ENCODE results near the gene CST9L.

CST9L gene

DNA sequence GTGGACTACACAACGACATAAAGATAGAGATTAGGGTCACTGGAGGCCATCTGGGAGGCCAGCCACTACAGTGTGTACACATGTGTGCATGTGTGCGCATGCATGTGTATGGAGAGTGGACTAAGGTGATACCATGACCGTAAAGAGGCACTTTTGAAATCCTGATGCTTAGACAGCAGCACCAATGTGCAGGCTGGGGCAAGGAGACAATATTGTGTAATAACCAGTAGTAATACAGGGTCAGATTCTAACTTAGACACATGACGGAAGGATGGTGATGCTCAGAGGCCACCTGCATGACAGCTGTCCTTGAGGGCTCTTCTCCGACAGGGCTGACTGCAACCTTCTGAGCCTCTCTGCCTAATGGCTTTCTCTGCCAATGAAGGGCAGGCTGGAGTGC, 25.5 kb downstream of the CST9L start:
- DNase-seq: no peak

DNA sequence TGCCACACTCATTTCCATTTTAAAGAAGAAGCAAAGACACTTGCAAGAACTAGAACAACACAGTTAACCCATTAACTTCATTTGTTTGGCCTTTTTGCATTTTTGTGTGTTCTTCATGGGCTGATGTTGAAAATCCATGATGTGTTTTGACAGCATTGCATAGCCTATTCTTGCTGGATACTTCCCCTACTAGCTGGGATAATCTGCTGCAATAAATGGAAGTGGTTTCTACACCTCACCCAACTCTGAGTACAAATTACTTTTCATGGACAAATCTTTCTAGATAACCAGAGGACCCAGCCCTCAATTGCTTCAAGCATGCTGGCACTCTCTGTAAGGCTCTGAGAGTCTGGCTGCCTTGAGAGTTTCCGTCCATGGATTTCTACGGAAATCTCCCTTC, 26.5 kb downstream of the CST9L start:
- DNase-seq: no peak

DNA sequence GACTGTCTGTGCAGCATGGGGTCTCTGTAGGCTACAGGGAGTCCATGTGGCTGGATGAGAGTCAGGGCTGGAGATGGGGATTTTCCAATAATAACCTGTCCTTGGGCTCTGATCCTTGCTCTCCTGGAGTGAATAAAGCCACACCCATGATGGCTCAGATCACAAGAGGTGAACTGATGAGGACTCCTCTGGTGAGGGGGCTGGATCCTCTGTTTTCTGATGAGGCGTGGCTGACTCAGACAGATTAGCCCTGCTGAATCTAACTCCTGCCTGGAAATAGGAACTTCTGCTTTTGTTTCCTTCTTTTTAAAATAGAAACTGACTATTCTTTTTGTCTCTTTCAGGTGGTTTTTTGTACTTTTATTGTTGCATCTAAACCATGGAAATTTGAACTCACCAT, 27.0 kb downstream of the CST9L start:
- peak; percentile 60 for DNase-seq

DNA sequence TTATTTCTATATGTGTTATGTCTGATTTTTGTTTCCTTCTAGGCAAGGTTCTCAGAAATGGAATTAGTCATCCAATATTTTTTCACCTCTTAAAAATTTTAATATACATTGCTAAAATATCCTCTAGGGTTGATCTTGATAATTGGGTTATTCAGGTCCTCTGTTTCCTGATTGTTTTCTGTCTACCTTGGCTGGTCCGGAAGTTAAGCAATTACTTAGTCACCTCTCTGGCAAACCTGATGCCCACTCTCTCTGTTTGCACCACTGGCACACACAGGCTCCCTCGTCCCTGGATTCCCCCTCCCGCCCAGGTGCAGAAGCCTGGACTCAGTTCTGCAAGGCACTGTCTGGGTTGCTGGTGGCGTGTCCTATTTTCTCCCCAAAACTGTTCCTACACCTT, 27.7 kb downstream of the CST9L start:
- no peak for DNase-seq

DNA sequence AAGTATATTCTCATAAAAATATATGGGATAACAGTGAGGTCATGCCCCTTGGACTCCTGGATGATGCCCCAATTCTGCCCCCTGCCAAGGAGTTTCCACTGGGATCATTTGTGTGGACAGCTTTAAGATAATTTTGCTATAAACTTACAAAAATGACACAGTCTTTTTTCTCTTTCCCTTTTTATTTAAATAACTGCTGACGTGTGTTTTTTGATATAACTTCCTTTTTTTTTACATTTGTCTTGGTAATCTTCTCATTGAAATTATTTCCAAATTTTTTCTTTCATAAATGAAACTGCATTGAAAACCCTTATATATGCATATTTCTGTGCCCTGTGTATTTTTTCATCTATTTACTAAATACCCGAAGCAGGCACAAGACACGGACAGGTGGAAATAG, 31.3 kb downstream of the CST9L start:
- DNase-seq: no peak

DNA sequence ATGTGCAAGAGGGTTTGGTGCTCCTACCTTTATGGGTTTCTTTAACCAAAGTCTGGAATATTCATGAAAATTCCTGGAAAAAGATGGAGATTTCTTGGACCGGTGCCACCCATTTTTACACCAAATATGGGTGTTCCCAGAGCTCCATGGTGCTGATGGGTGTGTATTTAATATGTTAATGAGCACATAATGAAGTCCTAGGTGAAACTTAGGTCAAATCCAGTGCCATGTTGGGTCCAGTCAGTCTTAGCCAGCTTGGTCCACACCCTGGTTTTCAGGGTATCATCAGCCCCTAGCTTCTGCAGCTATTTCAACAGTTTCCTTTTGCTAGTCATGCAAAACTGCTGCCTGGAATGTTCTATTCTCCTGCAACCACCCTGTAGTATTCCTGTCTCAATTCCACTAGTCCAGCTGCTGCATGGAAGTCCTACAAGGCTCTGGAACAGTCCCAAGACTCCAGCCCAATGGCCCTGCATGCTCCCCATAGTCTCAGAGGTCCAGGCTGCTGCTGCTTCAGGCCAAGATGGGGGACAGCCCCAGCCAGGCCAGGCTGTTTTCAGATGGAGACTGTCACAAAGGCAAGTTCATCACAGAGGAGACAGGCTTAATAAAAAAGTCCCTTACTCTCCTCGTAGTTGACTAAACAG, 31.8 kb downstream of the CST9L start:
- no peak for DNase-seq

DNA sequence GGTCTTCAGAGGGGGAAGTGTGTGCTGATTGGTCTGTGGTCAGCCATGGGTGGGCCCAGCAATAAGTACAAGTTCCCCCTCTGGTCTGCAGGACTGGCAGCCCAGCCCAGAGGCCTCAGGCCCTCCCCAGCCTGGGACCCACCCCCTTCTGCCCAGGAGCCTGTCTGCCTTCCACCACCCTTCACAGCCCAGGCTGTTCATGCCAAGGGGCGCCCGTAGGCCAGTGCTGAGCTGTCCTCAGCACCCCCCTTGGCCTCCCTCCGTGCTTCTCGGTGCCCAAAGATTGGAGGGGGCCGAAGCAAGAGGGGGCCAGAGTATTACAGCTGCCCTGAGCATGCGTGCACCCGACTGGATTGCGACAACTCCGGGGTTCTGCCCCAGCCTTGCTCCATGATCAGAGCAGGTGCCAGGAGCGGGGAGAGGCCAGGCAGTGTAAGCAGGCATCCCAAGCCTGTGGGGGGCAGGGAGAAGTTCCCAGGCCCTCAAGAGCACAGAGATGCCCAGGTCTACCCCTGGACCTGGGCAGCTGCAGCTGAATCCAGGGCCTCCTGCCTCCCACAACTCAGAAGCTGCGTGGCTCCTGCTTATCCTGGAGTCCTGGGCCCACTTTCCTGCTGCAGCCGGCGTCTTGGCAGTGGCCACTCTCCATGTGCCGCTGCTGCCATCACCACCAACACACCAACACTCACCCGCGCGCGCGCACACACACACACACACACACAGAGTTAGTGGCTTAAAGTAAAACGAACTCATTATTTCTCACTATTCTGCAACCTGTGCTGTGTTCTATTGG, 33.3 kb downstream of the CST9L start:
- DNase-seq: no peak

DNA sequence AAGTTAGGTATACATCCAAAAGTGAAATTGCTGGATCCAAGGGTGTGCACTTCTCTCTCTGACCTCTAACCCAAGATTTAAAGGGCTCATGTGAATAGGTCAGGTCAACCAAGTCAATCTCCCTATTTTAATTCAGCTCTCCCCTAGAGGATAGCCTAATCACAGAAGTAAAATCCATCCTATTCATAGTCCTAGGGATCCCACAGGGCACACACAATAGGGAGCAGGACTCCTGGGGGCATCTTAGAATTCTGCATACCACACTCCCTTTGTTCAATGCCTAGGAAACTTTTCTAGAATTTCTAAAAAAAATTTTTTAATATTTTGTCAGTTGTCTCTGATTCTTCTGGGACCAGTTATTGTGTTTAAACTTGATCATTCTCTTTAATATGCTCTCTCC, 35.1 kb downstream of the CST9L start:
- DNase-seq: no peak

DNA sequence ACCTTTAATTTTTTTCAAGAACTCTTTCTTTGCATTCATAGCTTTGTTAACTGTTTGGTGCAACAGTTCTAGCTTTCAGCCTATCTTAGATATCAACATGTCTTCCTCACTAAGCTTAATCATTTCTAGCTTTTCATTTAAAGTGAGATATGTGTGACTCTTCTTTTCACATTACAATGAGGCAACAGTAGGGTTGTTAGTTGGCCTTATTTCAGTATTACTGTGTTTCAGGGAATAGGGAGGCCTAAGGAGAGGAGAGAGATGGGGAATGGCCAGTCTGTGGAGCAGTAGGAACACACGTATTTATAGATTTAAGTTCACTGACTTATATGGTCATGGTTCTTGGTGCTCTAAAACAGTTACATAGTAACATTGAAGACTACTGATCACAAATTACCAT, 35.8 kb downstream of the CST9L start:
- no peak for DNase-seq

DNA sequence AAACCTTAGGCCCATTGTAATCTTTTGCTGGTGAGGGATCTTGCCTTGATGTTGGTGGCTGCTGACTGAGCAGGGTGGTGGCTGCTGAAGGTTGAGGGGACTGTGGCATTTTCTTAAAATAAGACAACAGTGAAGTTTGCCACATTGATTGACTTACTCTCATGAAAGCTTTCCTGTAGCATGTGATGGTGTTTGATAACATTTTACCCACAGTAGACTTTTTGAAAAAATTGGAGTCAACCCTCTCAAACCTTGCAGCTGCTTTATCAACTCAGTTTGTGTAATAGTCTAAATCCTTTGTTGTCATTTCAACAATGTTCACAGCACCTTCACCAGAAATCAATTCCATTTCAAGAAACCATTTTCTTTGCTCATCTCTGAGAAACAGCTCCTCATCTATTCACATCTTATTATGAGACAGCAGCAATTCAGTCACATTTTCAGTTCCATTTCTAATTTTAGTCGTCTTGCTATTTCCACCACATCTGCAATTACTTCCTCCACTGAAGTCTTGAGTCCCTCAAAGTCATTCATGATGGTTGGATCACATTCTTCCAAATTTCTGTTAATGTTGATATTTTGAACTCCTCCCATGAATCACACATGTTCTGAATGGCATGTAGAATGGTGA, 37.2 kb downstream of the CST9L start:
- DNase-seq: no peak

DNA sequence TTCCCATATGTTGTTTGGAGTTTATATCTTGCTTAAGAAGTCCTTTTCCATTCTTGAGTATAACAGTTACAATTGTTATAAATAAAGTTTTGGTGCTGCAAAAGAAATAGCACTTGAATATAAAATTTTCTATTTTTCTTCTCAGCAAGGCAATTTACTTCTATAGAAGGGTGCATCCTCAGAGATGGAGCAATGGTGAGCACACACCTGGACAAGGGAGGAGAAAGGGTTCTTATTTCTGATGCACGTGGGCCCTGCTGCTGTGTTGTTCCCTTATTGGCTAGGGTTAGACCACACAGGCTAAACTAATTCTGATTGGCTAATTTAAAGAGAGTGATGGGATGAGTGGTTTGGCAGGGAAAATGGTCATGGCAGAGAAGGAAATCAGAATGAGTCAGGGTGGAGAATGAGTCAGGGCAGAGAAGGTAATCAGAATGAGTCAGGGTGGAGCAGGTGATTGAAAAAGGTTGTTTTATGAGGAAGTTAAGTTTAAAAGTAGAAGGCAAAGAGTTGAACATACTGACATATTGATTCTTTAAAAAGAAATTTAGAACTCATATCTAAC, 39.3 kb downstream of the CST9L start:
- DNase-seq: no peak

DNA sequence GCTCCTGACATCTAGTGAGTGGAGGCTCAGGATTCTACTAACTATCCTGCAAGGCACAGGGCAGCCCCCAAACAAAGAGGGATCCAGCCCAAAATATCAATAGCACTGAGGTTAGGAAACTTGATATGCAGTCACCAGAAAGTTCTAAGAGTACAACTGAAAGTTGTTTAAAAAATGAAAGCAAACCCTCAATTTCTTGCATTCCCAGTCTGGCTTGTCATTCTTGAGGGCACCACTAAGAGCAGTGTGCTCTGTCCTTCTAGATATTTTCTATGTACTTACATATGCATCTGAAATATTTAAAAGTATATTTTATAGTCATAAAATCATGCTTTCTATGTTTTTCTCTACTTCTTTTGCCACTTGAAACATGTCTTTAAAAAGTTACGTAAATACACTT, 41.4 kb downstream of the CST9L start:
- DNase-seq: no peak

DNA sequence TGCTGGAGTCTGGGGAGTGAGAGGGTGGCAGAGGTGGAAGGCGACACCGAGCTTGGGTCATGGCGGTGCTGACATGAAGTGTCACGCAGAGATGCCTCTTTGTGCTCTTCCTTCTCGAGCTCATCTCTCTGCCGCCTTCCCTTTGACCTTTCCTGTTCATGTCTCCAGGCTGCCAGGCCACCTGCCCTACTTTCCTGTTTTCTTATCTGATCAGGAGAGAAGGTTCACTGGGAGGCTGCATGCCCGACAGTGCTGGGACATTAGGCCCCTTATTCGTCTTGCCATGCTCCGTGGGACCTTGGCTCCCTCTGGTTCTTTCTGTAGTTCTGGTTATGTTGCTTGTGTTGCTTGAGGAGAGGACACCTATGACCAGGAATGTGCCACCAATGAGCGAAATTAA, 44.1 kb downstream of the CST9L start:
- no peak for DNase-seq

DNA sequence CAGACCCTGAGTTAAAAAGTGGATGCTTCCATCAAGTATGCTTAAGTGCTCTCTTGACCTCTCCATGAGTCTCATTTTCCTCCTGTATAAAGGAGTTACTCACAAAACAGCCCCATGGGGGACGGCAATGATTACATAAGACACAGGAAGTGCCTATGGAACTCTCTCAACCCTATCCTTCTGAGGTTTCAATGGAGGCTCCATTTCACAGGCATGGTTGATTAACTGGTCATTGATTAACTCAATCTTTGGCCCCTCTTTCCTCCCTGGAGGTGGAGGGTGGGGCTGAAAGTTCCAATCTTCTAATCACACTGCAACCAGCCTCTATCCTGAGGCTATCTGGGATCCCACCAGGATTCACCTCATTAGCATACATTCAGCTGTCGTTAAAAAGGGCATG, 48.1 kb downstream of the CST9L start:
- DNase-seq: no peak

DNA sequence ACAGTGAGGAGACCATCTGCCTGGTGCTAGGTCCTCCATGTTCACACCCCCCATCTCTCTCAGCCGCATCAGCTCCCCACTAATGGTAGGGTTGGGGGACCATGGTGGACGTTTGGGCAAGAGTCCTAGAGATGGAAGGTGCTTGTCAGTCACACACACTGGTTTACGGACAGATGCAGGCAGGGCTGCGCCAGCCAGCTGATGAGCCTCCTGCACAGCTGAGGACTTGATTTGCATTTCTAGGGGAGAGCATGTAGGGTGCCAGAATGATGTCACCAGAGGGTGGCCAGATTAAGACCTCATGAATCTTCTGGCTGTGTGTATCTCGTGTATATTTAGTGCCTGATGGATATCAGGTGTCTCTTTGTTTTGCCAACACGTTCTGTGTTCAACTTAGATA, 48.7 kb downstream of the CST9L start:
- no peak for DNase-seq

DNA sequence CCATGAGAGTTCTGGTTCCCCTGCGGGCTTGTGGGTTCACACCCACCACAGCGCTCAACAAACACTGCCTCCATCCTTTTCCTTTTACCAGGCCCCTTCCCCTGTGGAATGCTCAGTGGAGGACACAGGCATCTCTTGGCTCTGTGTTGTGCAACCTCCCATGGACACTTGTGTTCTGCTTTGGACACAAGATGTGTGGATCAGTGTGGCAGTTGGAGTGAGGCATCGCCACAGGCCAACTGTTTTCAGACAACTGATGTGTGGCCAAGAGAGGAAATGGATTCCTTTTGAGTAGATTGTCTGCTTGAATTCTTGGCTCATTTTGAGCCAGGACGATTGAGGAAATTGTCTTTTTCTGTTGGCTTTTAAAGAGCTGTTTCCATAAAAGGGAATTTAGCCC, 50.6 kb downstream of the CST9L start:
- no peak for DNase-seq

DNA sequence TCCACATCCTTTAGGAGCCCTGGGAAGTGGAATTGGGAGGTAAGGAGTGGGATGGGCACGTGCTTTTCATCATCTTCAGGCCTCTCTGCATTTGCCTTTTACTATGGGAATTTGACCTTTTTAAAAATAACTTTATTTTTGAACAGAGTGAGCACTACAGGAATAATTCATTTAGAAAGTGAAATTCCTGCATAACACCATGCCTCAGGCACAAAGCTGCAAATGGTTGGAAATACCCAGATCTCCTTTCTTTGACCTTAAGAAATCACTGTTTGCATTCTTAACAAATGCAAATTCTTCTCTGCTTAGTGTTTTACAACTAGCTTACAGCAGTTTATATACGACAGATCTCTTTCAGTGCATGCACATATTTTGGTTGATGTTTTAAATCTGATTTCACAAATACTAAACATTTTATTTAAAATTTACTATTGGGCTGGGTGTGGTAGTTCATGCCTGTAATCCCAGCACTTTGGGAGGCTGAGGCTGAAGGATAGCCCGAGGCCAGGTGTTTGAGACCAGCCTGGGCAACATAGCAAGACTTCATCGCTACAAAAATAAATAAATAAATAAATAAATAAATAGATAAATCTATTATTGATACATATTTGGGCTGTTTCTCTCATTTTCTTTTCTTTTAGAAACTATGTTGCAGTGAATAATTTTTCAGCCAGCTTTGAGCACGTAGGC, 52.9 kb downstream of the CST9L start:
- no peak for DNase-seq

DNA sequence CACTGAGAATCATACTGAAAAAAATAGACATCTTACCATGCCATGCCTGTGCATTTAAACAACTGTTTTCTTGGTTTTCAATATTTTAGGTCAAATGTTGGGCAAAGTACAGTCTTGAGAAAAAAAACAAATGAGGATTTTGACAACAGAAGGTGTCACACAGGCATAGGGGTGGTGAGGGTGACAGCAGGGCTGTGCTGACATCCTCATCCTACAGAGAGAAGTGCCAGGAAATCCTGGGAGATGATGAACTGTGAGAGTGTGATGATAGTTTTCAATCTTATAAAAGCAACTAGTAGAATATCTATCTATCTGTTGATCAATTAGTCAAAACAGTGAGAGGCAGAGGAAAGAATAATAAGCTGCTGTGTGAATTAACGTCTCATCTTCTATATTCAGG, 53.4 kb downstream of the CST9L start:
- DNase-seq: no peak

Data from GDM1 (cell line).